Transverse colon (tissue), 4 donors: ENCODE data around the gene FOSL1. TPM values are rescaled to one million over a fixed set of nuclear protein-coding genes. Genes with fewer than 3 reads are reported as not detected.
A peak's percentile ranks its signal among the peaks of the same experiment; 100 is the strongest.

Source experiments
- DNase-seq: peaks from one replicate; pipeline ENCODE4 v3.0.0-alpha.2; 2019
- H3K27ac ChIP-seq, 4 donors: fragments of 200-600 bp; sonication (generic); 2 replicates each; pipeline ENCODE4 v1.5.1; 2016 to 2018; ENCODE audit warnings: inconsistent platforms in 4 of 4
- H3K27me3 ChIP-seq: fragments of 200-600 bp; sonication (generic); 2 replicates; pipeline ENCODE4 v1.5.1; 2017; ENCODE audit warnings: inconsistent platforms
- H3K36me3 ChIP-seq, 4 donors: fragments of 200-600 bp; sonication (generic); 2 replicates each; pipeline ENCODE4 v1.5.1; 2017 to 2019; ENCODE audit warnings: inconsistent platforms in 4 of 4
- H3K4me1 ChIP-seq, 4 donors: fragments of 200-600 bp; sonication (generic); 2 replicates each; pipeline ENCODE4 v1.5.1; 2017 to 2020; ENCODE audit warnings: inconsistent platforms in 4 of 4
- H3K4me3 ChIP-seq, 4 donors: fragments of 200-600 bp; sonication (generic); 1 replicate in 1 of 4; 2 replicates in 3 of 4; pipeline versions ENCODE4 v1.5.1 to v1.6.1; 2017 to 2019; ENCODE audit warnings: inconsistent platforms in 4 of 4
- H3K9me3 ChIP-seq, 2 donors: fragments of 200-600 bp; sonication (generic); 2 replicates each; pipeline ENCODE4 v1.5.1; 2017 to 2019; ENCODE audit warnings: inconsistent platforms in 2 of 2
- EP300 ChIP-seq: sonication (generic); formaldehyde crosslinking; IDR thresholded peaks from one replicate; pipeline ENCODE4 v1.6.1; 2017; ENCODE audit warnings: antibody characterized with exemption, low read depth
- POLR2A ChIP-seq: fragments of 450-650 bp; IDR thresholded peaks from one replicate; pipeline ENCODE4 v1.6.1; 2016; ENCODE audit warnings: antibody characterized with exemption, mild to moderate bottlenecking, moderate library complexity
- POLR2AphosphoS5 ChIP-seq, 3 donors: sonication (generic); formaldehyde crosslinking; IDR thresholded peaks; one replicate each; pipeline ENCODE4 v1.6.1; 2016; ENCODE audit warnings: antibody characterized with exemption in 3 of 3
- WGBS, 2 donors: methylation state at CpG; one replicate each; pipeline ENCODE4 v1.1.5; 2018; ENCODE audit warnings: low coverage in 1 of 2; 5-methylcytosine and 5-hydroxymethylcytosine counted together
- in situ Hi-C, 4 donors: fragments of 200-750 bp; cut with MboI; loops; one replicate each; pipeline versions ENCODE4 v1.15.0 to v1.15.1; 2017; ENCODE audit warnings: low sequenced_read_pairs in 3 of 4, low pct_ligation_motif_present in 1 of 4, low pct_unique_long_range_greater_than_20kb in 1 of 4
- intact Hi-C: fragments of 100-400 bp; cut with DNase I; formaldehyde crosslinking; loops from one replicate; pipeline ENCODE4 v1.15.1; 2023; ENCODE audit warnings: low total_unique reads
- total RNA-seq, 4 donors: library from RNA; depleted of rRNA; stranded (reverse); fragments of >200 nt; gene quantifications; one replicate each; pipeline ENCODE4 v1.1.0, GENCODE V29; 2016
- TF ChIP-seq, protein P1 (sequence below), 5 experiments: fragments of 200-600 bp in 3 of 5; fragments of 450-650 bp in 2 of 5; sonication (generic) in 3 of 5; IDR thresholded peaks; 1 replicate in 2 of 5; 2 replicates in 3 of 5; pipeline ENCODE4 v1.5.1; 2016 to 2017; ENCODE audit warnings: antibody characterized with exemption in 5 of 5, inconsistent platforms in 3 of 5, mild to moderate bottlenecking in 2 of 5, moderate library complexity in 1 of 5

Gene FOSL1
- total RNA-seq, 4 donors from 2014 or later, result 1.2 to 11.6 TPM; not detected in 2

DNA sequence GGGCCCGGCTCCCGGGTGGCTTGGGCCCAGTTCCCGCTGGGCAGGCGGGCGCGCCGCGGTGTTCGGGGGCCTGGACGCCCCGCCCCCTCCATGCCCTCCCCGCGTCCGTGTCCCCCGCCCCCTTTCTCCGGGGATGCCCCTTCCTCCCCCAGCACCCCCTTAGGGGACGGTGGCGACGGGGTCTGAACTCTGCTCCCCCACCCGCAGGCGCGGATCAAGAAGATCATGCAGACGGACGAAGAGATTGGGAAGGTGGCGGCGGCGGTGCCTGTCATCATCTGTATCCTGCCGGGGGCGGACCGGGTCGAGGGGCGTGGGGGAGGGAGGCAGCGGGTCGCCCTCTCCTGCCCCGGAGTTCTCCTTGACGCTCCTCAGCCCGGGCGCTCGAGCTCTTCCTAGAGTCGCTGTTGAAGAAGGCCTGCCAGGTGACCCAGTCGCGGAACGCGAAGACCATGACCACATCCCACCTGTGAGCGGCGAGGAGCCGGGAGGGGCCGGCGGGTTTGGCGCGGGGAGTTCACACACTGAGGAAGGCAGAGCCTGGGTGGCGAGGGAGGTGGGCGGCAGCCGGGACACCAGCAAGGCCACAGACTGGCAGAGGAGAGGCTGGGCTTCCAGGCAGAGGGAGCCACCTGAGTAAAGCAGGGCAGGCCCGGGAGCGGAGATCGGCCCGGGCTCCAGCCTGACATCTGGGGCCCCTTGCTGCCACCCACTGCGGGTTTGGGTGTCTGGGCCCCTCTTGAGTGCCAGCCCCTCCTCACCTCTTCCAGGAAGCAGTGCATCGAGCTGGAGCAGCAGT lies 19.6 kb upstream of the FOSL1 start:
- Histone ChIP-seq H3K9me3 (no peaks in the 10 kb centered on the region), H3K27ac (peak overlapping the region; percentile 89 to 97 (median 95)), H3K4me3 (peak overlapping the region; percentile 77 to 98 (median 91)), H3K27me3 (no peaks in the 10 kb centered on the region), H3K4me1 (peaks cover 34 to 48% (median 46%) of the 10 kb centered on the region in 4 donors), H3K36me3 (peaks cover 0 to 6% (median 2%) of the 10 kb centered on the region in 4 donors)
- TF ChIP-seq, protein P1, sequence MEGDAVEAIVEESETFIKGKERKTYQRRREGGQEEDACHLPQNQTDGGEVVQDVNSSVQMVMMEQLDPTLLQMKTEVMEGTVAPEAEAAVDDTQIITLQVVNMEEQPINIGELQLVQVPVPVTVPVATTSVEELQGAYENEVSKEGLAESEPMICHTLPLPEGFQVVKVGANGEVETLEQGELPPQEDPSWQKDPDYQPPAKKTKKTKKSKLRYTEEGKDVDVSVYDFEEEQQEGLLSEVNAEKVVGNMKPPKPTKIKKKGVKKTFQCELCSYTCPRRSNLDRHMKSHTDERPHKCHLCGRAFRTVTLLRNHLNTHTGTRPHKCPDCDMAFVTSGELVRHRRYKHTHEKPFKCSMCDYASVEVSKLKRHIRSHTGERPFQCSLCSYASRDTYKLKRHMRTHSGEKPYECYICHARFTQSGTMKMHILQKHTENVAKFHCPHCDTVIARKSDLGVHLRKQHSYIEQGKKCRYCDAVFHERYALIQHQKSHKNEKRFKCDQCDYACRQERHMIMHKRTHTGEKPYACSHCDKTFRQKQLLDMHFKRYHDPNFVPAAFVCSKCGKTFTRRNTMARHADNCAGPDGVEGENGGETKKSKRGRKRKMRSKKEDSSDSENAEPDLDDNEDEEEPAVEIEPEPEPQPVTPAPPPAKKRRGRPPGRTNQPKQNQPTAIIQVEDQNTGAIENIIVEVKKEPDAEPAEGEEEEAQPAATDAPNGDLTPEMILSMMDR (IDR thresholded peaks at IDR 0.05), result no peak
- TF ChIP-seq POLR2AphosphoS5 (IDR thresholded peaks at IDR 0.05) (no peak), POLR2A (no peak), EP300 (no peak)
- 1% methylated on average over 42 of the region's 60 CpGs; no CpG with 5 or more reads in 1 of the 2 donors for WGBS, 2 donors
- in situ Hi-C loops, result no loop called here
- intact Hi-C loops, result loop anchor here (2.0 kb wide), 1 partner anchor 31 kb away; the partner anchor contains the start of gene FIBP
- DNase-seq, result peak; percentile 55

DNA sequence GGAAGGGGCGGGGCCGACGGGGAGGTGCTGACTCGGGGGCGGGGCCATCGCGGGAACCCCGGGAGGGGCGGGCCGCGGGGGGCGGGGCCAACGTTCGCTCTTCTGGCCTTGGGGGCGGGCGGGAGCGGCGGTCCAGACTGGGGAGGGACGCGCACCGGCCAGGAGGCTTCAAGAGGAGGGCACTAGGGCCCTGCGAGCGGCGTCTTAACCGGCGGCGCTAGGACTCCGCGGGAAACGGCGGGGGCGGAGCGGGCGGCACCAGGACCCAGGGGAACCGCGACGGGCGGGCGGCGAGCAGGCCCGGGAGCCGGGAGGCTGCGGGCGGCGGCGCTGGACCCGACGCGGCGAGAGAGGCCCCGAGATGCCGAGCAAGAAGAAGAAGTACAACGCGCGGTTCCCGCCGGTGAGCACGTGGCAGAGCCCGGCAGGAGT lies 19.0 kb upstream of the FOSL1 start, which contains the start of gene DRAP1:
DRAP1 (plus strand) TSS at position 286 of the 432 bp plus-strand sequence; CDS start at position 362, 76 bp downstream.
- H3K4me1 ChIP-seq, result peaks cover 34 to 49% (median 46%) of the 10 kb centered on the region in 4 donors
- in situ Hi-C loops, result no loop called here
- WGBS, 2 donors, result 3% methylated on average over 13 of the region's 59 CpGs; no CpG with 5 or more reads in 1 of the 2 donors

DNA sequence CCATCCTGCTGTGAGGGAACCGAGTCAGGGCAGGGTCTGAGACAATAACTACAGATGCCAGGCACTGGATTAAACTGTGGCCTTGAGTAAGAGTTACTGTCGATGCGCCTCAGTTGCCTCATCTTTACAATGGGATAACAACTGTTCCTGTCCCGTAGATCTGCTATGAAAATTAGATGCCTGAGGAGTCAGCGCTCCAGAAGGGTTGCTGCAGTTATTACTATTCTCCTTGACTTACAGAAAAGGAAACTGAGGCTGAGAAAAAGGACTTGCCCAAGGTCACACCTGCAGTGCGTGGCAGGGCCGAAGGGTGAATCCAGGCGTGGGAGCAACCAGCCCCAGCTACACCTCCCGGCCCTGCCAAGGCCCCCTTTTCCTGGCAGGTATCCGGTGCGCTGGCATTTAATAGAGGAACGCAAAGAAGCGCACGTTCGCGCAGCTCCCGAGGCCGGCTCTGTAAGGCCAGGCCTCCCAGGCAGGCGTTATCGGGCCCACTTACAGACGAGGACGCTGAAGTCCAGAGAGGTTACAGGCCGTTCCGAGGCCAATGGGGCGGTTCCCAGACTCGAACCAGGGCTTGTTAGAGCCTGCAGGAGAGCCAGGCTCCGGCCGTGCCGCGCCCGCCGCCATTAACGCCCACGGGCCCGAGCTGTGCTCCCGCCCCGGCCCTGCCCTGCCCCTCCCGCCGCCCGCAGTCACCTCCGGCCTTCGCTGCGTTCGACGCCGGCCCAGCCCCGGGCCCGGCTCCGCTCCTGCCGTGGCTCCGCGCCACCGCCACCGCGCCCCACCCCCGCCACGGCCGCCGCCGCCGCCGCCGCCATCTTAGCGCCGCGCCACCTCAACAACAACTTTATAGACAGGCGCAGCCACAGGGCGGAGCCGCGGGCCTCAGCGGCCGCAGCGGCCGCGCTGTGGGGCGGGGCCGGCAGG lies 18.3 kb upstream of the FOSL1 start, which contains the start of gene C11orf68:
C11orf68 (minus strand) TSS at position 852 of the 930 bp plus-strand sequence; CDS start at position 821, 31 bp downstream.
- no peaks in the 10 kb centered on the region for H3K9me3 ChIP-seq
- peak within 1 kb of the TSS; percentile 84 to 98 (median 91) for H3K4me3 ChIP-seq
- peak within 1 kb of the TSS; percentile 96 to 98 (median 96) for H3K27ac ChIP-seq
- peaks cover 34 to 49% (median 46%) of the 10 kb centered on the region in 4 donors for H3K4me1 ChIP-seq
- in situ Hi-C loops (no loop called here), intact Hi-C loops (loop anchor here (2.0 kb wide), 1 partner anchor 30 kb away; the partner anchor contains the start of gene FIBP)
- TF ChIP-seq EP300, result no peak
- TF ChIP-seq POLR2AphosphoS5 (IDR thresholded peaks at IDR 0.05), result peak in 1 of 3 donors; percentile 55
- H3K27me3 ChIP-seq, result no peaks in the 10 kb centered on the region
- peaks cover 0 to 6% (median 2%) of the 10 kb centered on the region in 4 donors for H3K36me3 ChIP-seq
- no peak for DNase-seq
- WGBS, 2 donors, result 5% methylated on average over 41 of the region's 77 CpGs; no CpG with 5 or more reads in 1 of the 2 donors

More for the DNA sequence above, 19.0 kb upstream of the FOSL1 start, which contains the start of gene DRAP1:
- TF ChIP-seq EP300, result no peak
- TF ChIP-seq POLR2A, result peak; percentile 54
- TF ChIP-seq POLR2AphosphoS5 (IDR thresholded peaks at IDR 0.05), result peak; percentile 34 to 69 (median 58)
- TF ChIP-seq, protein P1 (IDR thresholded peaks at IDR 0.05), result no peak
- no peaks in the 10 kb centered on the region for H3K27me3 ChIP-seq
- intact Hi-C loops, result loop anchor here (2.0 kb wide), 1 partner anchor 30 kb away; the partner anchor contains the start of gene FIBP
- H3K4me3 ChIP-seq, result peak within 1 kb of the TSS; percentile 84 to 98 (median 91)
- H3K9me3 ChIP-seq, result no peaks in the 10 kb centered on the region
- DNase-seq, result peak; percentile 99
- H3K36me3 ChIP-seq, result peaks cover 0 to 6% (median 2%) of the 10 kb centered on the region in 4 donors
- peak within 1 kb of the TSS; percentile 96 to 98 (median 96) for H3K27ac ChIP-seq
